Heart right ventricle (tissue), 16 donors: Measurements from ENCODE around the gene ABL1. TPM values are rescaled to one million over a fixed set of nuclear protein-coding genes. Genes with fewer than 3 reads are reported as not detected.
"Not testable (repeated sequence)": the region's sequence is repeated elsewhere in the genome, so short reads cannot be mapped to it uniquely, and the experiment has no call there.

ENCODE experiments used
- ATAC-seq, 8 donors: fragments of 200-7000 bp; cut with Tn5 transposase; one replicate each; pipeline ENCODE4 v1.9.1; 2020; ENCODE audit warnings: mild to moderate bottlenecking in 8 of 8, moderate library complexity in 8 of 8, moderate number of reproducible peaks in 1 of 8
- DNase-seq, 2 donors: peaks; one replicate each; pipeline ENCODE4 v3.0.0-alpha.2; 2020
- H3K27ac ChIP-seq, 10 donors: fragments of 200-600 bp; sonication (generic) in 2 of 10; one replicate each; pipeline versions ENCODE4 v1.5.0 to v1.8.0; 2020 to 2022; ENCODE audit warnings: mild to moderate bottlenecking in 3 of 10
- H3K27me3 ChIP-seq, 7 donors: fragments of 200-600 bp; one replicate each; pipeline ENCODE4 v1.8.0; 2021 to 2022; ENCODE audit warnings: mild to moderate bottlenecking in 2 of 7
- H3K36me3 ChIP-seq, 9 donors: fragments of 200-600 bp; sonication (generic) in 1 of 9; one replicate each; pipeline versions ENCODE4 v1.5.0 to v1.8.0; 2020 to 2022; ENCODE audit warnings: mild to moderate bottlenecking in 2 of 9
- H3K4me1 ChIP-seq, 9 donors: fragments of 200-600 bp; sonication (generic) in 1 of 9; one replicate each; pipeline versions ENCODE4 v1.5.0 to v1.8.0; 2020 to 2022; ENCODE audit warnings: mild to moderate bottlenecking in 4 of 9
- H3K4me3 ChIP-seq, 10 donors: fragments of 200-600 bp; sonication (generic) in 2 of 10; one replicate each; pipeline versions ENCODE4 v1.5.0 to v1.8.0; 2020 to 2022; ENCODE audit warnings: mild to moderate bottlenecking in 7 of 10, moderate library complexity in 2 of 10
- H3K9me3 ChIP-seq, 11 donors: fragments of 200-600 bp in 10 of 11; sonication (generic) in 2 of 11; one replicate each; pipeline versions ENCODE4 v1.5.0 to v1.8.0; 2013 to 2022; ENCODE audit warnings: mild to moderate bottlenecking in 2 of 11, control low read depth in 1 of 11, moderate library complexity in 1 of 11
- CTCF ChIP-seq, 9 donors: fragments of 200-600 bp; sonication (generic) in 2 of 9; IDR thresholded peaks; one replicate each; pipeline versions ENCODE4 v1.5.0 to v1.8.0; 2021 to 2022; ENCODE audit warnings: antibody characterized with exemption in 9 of 9, mild to moderate bottlenecking in 5 of 9, moderate library complexity in 1 of 9
- WGBS, 2 donors: extraction: QIAGEN DNeasy Blood & Tissue Kit; methylation state at CpG; one replicate each; pipeline ENCODE4 v1.1.7; 2013; ENCODE audit warnings: inconsistent platforms in 1 of 2; 5-methylcytosine and 5-hydroxymethylcytosine counted together
- intact Hi-C, 10 donors: fragments of 100-400 bp; cut with DNase I; formaldehyde crosslinking; loops; one replicate each; pipeline versions ENCODE4 v1.11.1 to v1.14.2; 2022
- polyA plus RNA-seq, 2 donors: library from polyadenylated mRNA; stranded (reverse); fragments of 200-250 nt; gene quantifications; one replicate each; pipeline ENCODE4 v1.2.3, GENCODE V29; 2013
- total RNA-seq, 10 donors: library from RNA; stranded (reverse); fragmentation: NEBNext Ultra II Directional in 3 of 10; extraction: Animal tissue kit (Norgen Biotek cat#: 25700) in 3 of 10; gene quantifications; one replicate each; pipeline versions ENCODE4 v1.2.1 to v1.2.4, GENCODE V29; 2021 to 2023
- donor health status: Arrhythmogenic right ventricular cardiomyopathy.
- donor health status: ischemic (EF 13 %, LVEDD 7.1; RV severe dilation, severe dysfunction).
- donor health status: healthy with polysubstance abuse.
- donor health status: DM: no; HTN: yes; CAD: no.
- donor health status: DM: no; HTN: no; CAD: no.
- donor health status: ischemic (EF 25% LVEDD 6.9; RV normal size, moderate dysfunction).
- donor health status: ischemic (EF 25% LVEDD 5.7; RV mildly dilated, moderate dysfunction).
- donor health status: healthy.
- donor health status: DM: yes; HTN: yes; CAD: no.
- donor health status: Ischemic cardiomyopathy.
- donor health status: ischemic (EF 35%, LVEDD 5.7; RV mildly dilated, moderate dysfunction).
- donor health status: nonischemic (EF 11% LVEDD 7.7; RV severe dilation, severe dysfunction).
- donor health status: DM: yes; HTN: yes; CAD: no.
- donor health status: PGD.
- donor health status: ischemic (EF 29% LVEDD 5.4; RV normal size, mild dysfunction).
- donor health status: nonischemic (EF 23%, LVEDD 6.1; RV moderate dilation, normal function).

ABL1 gene
- total and polyA plus RNA-seq, 12 donors = 16.2 to 48.8 (median 33.3) TPM

- Histone ChIP-seq H3K36me3 (no peaks in the 10 kb centered on the region), H3K27ac (peak overlapping the region in 7 of 10 donors; percentile 6 to 64 (median 35)), H3K4me1 (peaks cover 0 to 21% (median 6%) of the 10 kb centered on the region in 9 donors), H3K4me3 (no peak overlapping the region), H3K27me3 (no peaks in the 10 kb centered on the region), H3K9me3 (peaks cover 0 to 3% (median 2%) of the 10 kb centered on the region in 11 donors)
- WGBS, 2 donors = 76 to 83% methylated on average over 6 of the region's 6 CpGs
- intact Hi-C loops = no loop called here
- no peak for DNase-seq
- no peak for TF ChIP-seq CTCF (IDR thresholded peaks at IDR 0.05)
- peak in 2 of 8 donors; percentile 15 to 67 for ATAC-seq
Observed at GRCh38 chr9:130794923-130795495, 40.0 kb upstream of the ABL1 start.

- H3K4me3 ChIP-seq, H3K36me3 ChIP-seq, intact Hi-C loops, H3K4me1 ChIP-seq, H3K27ac ChIP-seq, H3K9me3 ChIP-seq, DNase-seq, ATAC-seq, H3K27me3 ChIP-seq: not testable (repeated sequence)
- 93 to 95% methylated on average over 11 of the region's 11 CpGs for WGBS, 2 donors
Observed at GRCh38 chr9:130803116-130803515, 31.9 kb upstream of the ABL1 start.

- WGBS, 2 donors = 41 to 90% methylated on average over 1 of the region's 1 CpG
- Histone ChIP-seq H3K9me3 (peaks cover 0 to 3% (median 0%) of the 10 kb centered on the region in 11 donors), H3K4me3 (no peak overlapping the region), H3K27ac (no peak overlapping the region), H3K4me1 (peaks cover 0 to 7% (median 0%) of the 10 kb centered on the region in 9 donors), H3K36me3 (no peaks in the 10 kb centered on the region), H3K27me3 (no peaks in the 10 kb centered on the region)
- no peak for ATAC-seq
- DNase-seq = no peak
- no peak for TF ChIP-seq CTCF (IDR thresholded peaks at IDR 0.05)
- intact Hi-C loops = loop anchor here in 1 of 10 donors (5.0 kb wide), 1 partner anchor 987 kb away; no protein-coding TSS in a partner anchor
Observed at GRCh38 chr9:130805510-130806326, 29.3 kb upstream of the ABL1 start.

GRCh38 chr9:130806327-130806716, 28.7 kb upstream of the ABL1 start:
- no peak for TF ChIP-seq CTCF (IDR thresholded peaks at IDR 0.05)
- intact Hi-C loops = loop anchor here in 1 of 10 donors (5.0 kb wide), 1 partner anchor 986 kb away; no protein-coding TSS in a partner anchor
- H3K4me1 ChIP-seq = peaks cover 0 to 7% (median 0%) of the 10 kb centered on the region in 9 donors
- no peak overlapping the region for H3K27ac ChIP-seq
- no peak for ATAC-seq
- H3K9me3 ChIP-seq = peaks cover 0 to 4% (median 0%) of the 10 kb centered on the region in 11 donors
- no peak overlapping the region for H3K4me3 ChIP-seq
- 93 to 96% methylated on average over 1 of the region's 1 CpG for WGBS, 2 donors
- no peaks in the 10 kb centered on the region for H3K36me3 ChIP-seq
- no peaks in the 10 kb centered on the region for H3K27me3 ChIP-seq
- no peak for DNase-seq
